A549 (cell line): ENCODE data around the gene NUP58.

Source experiments
- ESRRA ChIP-seq: fragments of 150-350 bp; IDR thresholded peaks from 2 replicates; pipeline ENCODE4 v1.6.1; 2014; ENCODE audit warnings: mild to moderate bottlenecking, low read length, borderline replicate concordance
- JUNB ChIP-seq: fragments of >200 bp; sonication (Bioruptor Twin); formaldehyde crosslinking; IDR thresholded peaks from 2 replicates; pipeline ENCODE4 v1.6.1; 2016
- MAFK ChIP-seq: fragments of 450-650 bp; IDR thresholded peaks from 2 replicates; pipeline ENCODE4 v1.6.1; 2014; ENCODE audit not compliant: partially characterized antibody
- MAZ ChIP-seq: fragments of 150-350 bp; IDR thresholded peaks from 2 replicates; pipeline ENCODE4 v1.6.1; 2014; ENCODE audit warnings: antibody characterized with exemption, low read depth, low read length, borderline replicate concordance
- POLR2A ChIP-seq: IDR thresholded peaks from 2 replicates; pipeline ENCODE4 v1.6.1; 2012; ENCODE audit warnings: mild to moderate bottlenecking, low read length
- RCOR1 ChIP-seq: fragments of 150-350 bp; IDR thresholded peaks from 2 replicates; pipeline ENCODE4 v1.6.1; 2014; ENCODE audit warnings: antibody characterized with exemption, low read length, low read depth
- RNF2 ChIP-seq: fragments of 200-600 bp; sonication (generic); IDR thresholded peaks from 2 replicates; pipeline ENCODE4 v1.6.1; 2016; ENCODE audit warnings: low read depth, mild to moderate bottlenecking, antibody characterized with exemption, moderate library complexity, borderline replicate concordance
- SREBF2 ChIP-seq: fragments of 450-650 bp; IDR thresholded peaks from 2 replicates; pipeline ENCODE4 v1.6.1; 2014; ENCODE audit warnings: mild to moderate bottlenecking, moderate library complexity
- TF ChIP-seq, protein P1 (sequence below): IDR thresholded peaks from 2 replicates; pipeline ENCODE4 v1.6.1; 2012
- TF ChIP-seq, protein P2 (sequence below): fragments of 450-650 bp; IDR thresholded peaks from 2 replicates; pipeline ENCODE4 v1.6.1; 2014; ENCODE audit warnings: antibody characterized with exemption
- TF ChIP-seq, protein P3 (sequence below): fragments of >200 bp; sonication (Bioruptor Twin); formaldehyde crosslinking; IDR thresholded peaks from 3 replicates; pipeline ENCODE4 v1.5.1; 2016
- TF ChIP-seq, protein P4 (sequence below): fragments of >200 bp; sonication (Bioruptor Twin); formaldehyde crosslinking; IDR thresholded peaks from 3 replicates; pipeline ENCODE4 v1.6.1; 2016
- TF ChIP-seq, protein P5 (sequence below): fragments of 200-600 bp; sonication (generic); IDR thresholded peaks from 2 replicates; pipeline ENCODE4 v1.6.1; 2016; ENCODE audit warnings: antibody characterized with exemption, mild to moderate bottlenecking, moderate library complexity

DNA sequence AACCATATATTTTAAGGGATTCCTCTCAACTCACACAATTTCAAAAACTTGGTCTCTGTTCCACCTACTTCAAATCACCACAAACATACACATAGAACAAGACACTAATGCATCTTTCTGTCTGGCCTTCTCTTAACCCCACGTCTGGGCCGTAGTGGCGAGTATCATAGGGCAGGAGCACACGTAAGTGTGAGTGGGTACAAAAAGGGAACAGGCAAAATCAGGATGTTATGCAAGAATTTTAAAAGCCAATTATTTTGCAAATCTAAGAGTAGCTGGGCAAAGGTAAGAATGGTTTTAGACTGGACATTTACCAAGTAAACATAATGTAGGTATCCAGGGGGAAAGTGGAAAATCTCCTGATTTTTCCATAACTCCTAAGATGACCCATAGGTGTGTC lies 49.2 kb upstream of the NUP58 start:
- TF ChIP-seq, protein P1, sequence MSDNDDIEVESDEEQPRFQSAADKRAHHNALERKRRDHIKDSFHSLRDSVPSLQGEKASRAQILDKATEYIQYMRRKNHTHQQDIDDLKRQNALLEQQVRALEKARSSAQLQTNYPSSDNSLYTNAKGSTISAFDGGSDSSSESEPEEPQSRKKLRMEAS: no peak
- TF ChIP-seq, protein P2, sequence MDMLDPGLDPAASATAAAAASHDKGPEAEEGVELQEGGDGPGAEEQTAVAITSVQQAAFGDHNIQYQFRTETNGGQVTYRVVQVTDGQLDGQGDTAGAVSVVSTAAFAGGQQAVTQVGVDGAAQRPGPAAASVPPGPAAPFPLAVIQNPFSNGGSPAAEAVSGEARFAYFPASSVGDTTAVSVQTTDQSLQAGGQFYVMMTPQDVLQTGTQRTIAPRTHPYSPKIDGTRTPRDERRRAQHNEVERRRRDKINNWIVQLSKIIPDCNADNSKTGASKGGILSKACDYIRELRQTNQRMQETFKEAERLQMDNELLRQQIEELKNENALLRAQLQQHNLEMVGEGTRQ: no peak
- TF ChIP-seq POLR2A (no peak), RCOR1 (no peak), RNF2 (no peak), MAFK (no peak), ESRRA (no peak), SREBF2 (no peak), MAZ (no peak), JUNB (no peak)
- TF ChIP-seq, protein P3, sequence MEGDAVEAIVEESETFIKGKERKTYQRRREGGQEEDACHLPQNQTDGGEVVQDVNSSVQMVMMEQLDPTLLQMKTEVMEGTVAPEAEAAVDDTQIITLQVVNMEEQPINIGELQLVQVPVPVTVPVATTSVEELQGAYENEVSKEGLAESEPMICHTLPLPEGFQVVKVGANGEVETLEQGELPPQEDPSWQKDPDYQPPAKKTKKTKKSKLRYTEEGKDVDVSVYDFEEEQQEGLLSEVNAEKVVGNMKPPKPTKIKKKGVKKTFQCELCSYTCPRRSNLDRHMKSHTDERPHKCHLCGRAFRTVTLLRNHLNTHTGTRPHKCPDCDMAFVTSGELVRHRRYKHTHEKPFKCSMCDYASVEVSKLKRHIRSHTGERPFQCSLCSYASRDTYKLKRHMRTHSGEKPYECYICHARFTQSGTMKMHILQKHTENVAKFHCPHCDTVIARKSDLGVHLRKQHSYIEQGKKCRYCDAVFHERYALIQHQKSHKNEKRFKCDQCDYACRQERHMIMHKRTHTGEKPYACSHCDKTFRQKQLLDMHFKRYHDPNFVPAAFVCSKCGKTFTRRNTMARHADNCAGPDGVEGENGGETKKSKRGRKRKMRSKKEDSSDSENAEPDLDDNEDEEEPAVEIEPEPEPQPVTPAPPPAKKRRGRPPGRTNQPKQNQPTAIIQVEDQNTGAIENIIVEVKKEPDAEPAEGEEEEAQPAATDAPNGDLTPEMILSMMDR: no peak
- TF ChIP-seq, protein P4, sequence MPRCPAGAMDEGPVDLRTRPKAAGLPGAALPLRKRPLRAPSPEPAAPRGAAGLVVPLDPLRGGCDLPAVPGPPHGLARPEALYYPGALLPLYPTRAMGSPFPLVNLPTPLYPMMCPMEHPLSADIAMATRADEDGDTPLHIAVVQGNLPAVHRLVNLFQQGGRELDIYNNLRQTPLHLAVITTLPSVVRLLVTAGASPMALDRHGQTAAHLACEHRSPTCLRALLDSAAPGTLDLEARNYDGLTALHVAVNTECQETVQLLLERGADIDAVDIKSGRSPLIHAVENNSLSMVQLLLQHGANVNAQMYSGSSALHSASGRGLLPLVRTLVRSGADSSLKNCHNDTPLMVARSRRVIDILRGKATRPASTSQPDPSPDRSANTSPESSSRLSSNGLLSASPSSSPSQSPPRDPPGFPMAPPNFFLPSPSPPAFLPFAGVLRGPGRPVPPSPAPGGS: no peak
- TF ChIP-seq, protein P5, sequence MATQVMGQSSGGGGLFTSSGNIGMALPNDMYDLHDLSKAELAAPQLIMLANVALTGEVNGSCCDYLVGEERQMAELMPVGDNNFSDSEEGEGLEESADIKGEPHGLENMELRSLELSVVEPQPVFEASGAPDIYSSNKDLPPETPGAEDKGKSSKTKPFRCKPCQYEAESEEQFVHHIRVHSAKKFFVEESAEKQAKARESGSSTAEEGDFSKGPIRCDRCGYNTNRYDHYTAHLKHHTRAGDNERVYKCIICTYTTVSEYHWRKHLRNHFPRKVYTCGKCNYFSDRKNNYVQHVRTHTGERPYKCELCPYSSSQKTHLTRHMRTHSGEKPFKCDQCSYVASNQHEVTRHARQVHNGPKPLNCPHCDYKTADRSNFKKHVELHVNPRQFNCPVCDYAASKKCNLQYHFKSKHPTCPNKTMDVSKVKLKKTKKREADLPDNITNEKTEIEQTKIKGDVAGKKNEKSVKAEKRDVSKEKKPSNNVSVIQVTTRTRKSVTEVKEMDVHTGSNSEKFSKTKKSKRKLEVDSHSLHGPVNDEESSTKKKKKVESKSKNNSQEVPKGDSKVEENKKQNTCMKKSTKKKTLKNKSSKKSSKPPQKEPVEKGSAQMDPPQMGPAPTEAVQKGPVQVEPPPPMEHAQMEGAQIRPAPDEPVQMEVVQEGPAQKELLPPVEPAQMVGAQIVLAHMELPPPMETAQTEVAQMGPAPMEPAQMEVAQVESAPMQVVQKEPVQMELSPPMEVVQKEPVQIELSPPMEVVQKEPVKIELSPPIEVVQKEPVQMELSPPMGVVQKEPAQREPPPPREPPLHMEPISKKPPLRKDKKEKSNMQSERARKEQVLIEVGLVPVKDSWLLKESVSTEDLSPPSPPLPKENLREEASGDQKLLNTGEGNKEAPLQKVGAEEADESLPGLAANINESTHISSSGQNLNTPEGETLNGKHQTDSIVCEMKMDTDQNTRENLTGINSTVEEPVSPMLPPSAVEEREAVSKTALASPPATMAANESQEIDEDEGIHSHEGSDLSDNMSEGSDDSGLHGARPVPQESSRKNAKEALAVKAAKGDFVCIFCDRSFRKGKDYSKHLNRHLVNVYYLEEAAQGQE: no peak
